GM21717 (cell line): Measurements from ENCODE around the gene PRKG1.
"Not testable (repeated sequence)": the region's sequence is repeated elsewhere in the genome, so short reads cannot be mapped to it uniquely, and the experiment has no call there.

ENCODE experiments used
- ATAC-seq: cut with Tn5 transposase; IDR thresholded peaks from one replicate; pipeline ENCODE4 v1.9.1; 2021; ENCODE audit warnings: mild to moderate bottlenecking, moderate library complexity; ENCODE audit not compliant: unreplicated experiment

The PRKG1 gene

GRCh38 chr10:51313773-51314478 lies 239.6 kb downstream of the PRKG1 start:
- ATAC-seq, result no peak

DNA sequence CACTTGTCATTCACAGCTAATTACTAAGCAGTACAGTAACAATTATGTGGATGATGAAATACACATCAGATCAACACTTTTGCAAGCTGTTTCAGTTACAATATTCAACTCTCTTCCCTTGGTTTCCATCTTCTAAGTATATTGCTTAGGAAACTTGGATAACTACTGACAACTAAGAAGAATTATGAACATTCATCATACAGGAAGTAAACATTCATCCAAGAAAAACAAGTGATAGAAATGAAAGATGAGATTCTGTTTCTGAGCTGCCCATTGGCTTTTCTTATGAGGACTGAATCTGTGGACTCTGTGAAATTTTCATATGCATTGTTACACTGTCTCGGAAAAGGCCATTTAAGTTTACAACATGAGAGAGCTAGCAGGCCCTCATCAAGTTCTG lies 240.2 kb downstream of the PRKG1 start:
- no peak for ATAC-seq

- no peak for ATAC-seq
Observed at GRCh38 chr10:51318399-51319172, 244.3 kb downstream of the PRKG1 start.

- no peak for ATAC-seq
Observed at GRCh38 chr10:51319173-51319435, 244.8 kb downstream of the PRKG1 start.

DNA sequence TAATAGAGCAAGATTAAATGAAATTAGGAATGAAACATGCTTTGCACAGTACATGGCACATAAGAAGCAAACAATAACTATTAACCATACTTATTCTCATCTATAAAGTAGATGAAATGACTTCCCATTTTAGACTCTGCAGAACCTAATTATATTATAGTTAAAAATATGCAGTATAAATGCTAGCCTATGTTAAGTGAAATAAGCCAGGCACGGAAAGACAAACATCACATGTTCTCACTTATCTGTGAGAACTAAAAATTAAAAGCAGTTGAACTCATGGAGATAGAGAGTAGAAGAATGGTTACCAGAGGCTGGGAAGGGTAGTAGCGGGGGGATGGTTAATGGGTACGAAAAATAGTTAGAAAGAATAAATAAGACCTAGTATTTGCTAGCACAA lies 247.0 kb downstream of the PRKG1 start:
- no peak for ATAC-seq

GRCh38 chr10:51321980-51322379 lies 247.7 kb downstream of the PRKG1 start:
- ATAC-seq, result no peak

DNA sequence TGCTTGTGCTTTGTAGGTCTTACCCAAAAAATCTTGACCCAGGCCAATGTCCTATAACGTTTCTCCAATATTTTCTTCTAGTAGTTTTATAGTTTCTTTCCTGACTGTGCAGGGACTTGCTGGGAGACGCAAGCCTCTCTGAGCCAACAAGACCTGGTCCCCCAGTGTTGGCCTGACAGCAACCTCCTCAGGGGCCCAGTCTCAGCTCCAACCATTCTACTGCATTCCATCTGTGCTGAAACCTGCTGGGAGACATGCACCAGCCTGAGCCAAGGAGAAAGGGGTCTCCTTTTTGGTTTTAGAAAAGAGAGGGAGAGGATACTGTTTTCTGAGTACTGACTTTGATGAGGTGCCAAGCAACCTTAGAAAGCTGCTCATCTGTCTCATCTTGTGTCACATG lies 251.4 kb downstream of the PRKG1 start:
- no peak for ATAC-seq

GRCh38 chr10:51326174-51326573 lies 251.9 kb downstream of the PRKG1 start:
- ATAC-seq, result no peak

GRCh38 chr10:51327432-51327831 lies 253.1 kb downstream of the PRKG1 start:
- ATAC-seq, result no peak

DNA sequence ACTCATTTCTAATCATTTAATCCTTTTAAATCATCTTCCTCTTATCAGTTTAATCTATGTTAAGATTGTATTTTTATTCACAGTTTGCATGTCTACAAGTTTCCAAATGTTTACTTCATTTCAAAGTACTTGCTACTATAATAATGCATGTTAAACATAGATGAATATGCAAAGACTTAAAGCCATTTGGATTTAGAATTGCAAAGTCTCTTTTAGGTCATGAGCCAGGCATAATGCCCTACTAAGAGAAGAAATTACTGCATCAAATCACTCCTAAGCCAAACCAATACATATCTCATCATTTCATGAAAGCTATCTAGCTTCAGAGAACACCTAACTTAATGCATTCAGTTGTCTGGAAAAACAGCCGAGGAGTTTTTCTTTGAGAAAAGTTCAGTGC lies 266.1 kb downstream of the PRKG1 start:
- ATAC-seq, result no peak

- ATAC-seq, result no peak
Observed at GRCh38 chr10:51340845-51341610, 266.7 kb downstream of the PRKG1 start.

DNA sequence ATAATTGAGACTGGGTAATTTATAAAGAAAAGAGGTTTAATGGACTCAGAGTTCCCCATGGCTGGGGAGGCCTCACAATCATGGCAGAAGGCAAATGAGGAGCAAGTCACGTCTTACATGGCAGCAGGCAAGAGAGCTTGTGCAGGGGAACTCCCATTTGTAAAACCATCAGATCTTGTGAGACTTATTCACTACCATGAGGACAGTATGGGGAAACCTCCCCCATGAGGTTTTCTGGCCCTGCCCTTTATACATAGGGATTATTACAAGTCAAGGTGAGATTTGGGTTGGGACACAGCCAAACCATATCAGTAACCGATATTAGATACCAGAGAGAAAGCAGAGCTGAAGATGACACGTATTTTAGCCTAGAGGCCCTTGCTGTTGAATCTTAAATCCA lies 267.5 kb downstream of the PRKG1 start:
- not testable (repeated sequence) for ATAC-seq

DNA sequence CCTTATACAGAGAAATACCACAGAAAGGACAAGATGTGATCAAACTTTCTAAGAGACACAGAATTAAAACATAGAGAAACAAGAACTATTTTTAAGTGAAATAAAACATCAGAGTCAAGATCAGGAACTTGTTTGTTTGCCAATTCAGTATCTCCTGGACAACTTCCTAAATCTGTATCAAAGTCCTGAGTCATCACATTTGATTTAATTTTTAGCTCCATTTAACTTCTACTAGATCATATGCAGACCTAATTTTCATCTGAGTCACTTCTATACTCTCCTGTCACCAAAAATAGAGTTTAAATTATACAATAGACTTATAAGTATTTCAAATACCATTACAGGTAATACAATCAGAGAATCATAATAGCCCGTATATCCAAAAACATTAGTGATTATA lies 268.1 kb downstream of the PRKG1 start:
- no peak for ATAC-seq

DNA sequence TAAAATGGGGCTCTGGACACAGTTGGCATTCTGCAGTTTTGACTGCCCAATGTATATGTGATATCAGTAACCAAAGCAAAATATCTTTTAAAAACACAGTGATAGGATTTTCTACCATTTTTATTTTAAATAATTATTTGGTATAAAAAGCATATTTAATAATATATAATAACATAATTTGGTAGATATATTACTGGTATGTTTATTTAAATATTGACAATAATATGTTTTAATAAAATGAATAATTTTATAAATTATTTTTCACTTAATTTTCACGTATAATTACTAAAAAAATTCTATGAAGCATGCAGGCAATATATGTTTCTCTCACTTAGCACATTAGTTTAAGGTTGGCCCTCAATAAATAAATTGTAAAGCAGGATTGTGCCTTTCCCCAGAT lies 269.1 kb downstream of the PRKG1 start:
- no peak for ATAC-seq

DNA sequence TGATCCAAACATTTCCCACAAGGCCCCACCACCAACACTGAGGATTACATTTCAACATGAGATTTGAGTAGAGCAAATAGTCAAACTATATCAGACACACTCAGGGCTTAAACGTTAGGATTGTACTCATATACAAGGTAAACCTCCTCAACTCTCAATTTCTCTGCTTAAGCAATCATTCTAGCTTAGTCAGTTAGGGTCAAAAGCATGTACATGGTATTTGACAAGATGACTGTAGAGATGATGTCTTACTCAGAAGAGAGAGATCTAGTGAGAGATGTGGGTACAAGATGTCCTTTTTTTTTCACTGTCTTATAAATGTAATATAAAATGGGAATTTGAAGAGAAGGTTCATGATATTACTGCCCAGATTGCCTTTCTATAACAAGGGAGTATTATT lies 270.1 kb downstream of the PRKG1 start:
- no peak for ATAC-seq

DNA sequence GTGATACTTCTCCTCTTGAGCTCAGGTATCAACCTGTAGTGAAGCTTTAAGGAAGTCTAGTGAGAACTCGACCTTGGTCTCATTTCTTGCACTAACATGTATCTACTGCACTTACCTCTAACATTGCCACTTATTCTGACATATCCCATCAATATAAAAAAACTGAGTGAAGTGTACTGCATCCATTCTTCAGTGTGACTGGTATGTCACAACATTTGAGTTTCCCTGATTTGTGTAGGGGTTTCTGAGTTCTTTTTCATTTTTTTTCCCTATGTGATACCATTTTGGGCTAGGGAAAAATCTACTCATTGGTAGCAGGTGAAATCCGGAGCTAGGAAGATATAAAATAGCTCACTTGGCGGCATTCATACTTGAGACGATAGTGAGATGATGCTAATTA lies 274.3 kb downstream of the PRKG1 start:
- ATAC-seq, result no peak

DNA sequence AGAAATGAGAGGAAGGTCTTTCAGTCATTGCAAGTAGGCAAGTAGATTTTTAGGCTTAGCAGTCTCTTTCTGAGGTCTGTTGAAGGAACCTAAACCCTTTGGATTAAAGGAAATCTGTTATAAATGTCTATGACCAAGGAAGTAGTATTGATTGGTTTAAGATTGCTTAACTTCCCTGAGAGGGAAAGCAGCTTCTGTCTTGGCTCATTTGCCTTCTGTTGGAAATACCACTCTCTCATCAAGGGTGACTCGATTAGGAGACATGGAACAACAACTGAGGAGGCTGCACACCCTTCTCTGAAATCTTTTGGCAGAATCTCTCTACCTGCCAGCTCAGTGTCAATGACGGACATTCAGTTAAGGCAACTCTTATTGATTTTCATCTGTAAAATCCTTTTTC lies 282.9 kb downstream of the PRKG1 start:
- no peak for ATAC-seq

- ATAC-seq, result no peak
Observed at GRCh38 chr10:51358227-51358626, 283.9 kb downstream of the PRKG1 start.

DNA sequence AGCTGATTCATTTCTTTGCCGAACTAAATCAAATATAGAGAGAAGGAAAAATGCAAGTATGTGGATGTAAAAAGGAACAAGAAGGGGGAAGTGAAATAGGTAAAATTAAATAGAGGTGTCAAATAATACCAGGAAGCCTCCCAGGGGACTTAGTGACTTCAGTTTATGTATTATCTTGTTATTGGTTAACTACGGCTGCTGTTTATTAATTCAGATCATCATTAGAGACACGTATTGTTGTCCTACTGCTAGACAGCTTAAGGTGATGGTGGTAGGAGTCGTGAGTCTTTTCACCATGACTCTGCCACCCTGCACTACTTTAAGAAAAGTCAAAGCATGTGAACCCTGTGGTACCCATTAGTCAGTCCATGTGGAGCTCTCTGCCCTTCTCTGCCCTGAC lies 289.1 kb downstream of the PRKG1 start:
- ATAC-seq, result no peak

- ATAC-seq, result no peak
Observed at GRCh38 chr10:51364674-51365073, 290.4 kb downstream of the PRKG1 start.

DNA sequence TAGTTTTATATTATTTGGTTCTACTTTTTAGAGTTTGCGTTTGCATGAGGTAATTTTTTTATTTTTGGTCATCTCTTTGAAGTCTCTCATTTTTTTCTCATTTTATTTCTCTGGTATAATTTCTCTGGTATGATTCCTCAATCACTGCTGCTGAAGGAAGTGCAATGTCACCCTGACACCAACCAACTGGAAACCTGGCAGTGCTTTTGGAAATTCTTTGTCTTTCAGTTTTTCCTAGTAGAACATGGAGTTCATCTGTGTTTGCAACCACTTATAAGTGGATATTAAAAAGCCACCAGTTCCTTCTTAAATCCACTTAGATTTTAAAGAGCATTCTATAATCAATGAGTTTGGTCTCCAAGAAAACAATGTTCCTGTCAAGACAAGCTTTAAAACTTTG lies 291.8 kb downstream of the PRKG1 start:
- no peak for ATAC-seq

GRCh38 chr10:51367127-51367526 lies 292.8 kb downstream of the PRKG1 start:
- no peak for ATAC-seq
